Omental fat pad (tissue), 4 donors: ENCODE results near the gene C1orf105. TPM values are rescaled to one million over a fixed set of nuclear protein-coding genes. Genes with fewer than 3 reads are reported as not detected.
A peak's percentile ranks its signal among the peaks of the same experiment; 100 is the strongest.

Experiments
- ATAC-seq: fragments of 150-250 bp; one replicate; pipeline ENCODE4 v1.9.1; 2016; ENCODE audit warnings: mild to moderate bottlenecking, moderate library complexity; ENCODE audit not compliant: low FRiP score
- DNase-seq: peaks from one replicate; pipeline ENCODE4 v3.0.0-alpha.2; 2019; ENCODE audit warnings: low spot score
- CTCF ChIP-seq, 3 donors: fragments of 450-650 bp; IDR thresholded peaks; one replicate each; pipeline ENCODE4 v1.5.1; 2016 to 2017; ENCODE audit warnings: antibody characterized with exemption in 3 of 3, mild to moderate bottlenecking in 3 of 3, moderate library complexity in 2 of 3
- total RNA-seq, 4 donors: library from RNA; depleted of rRNA; stranded (reverse); fragments of >200 nt; gene quantifications; one replicate each; pipeline ENCODE4 v1.1.0, GENCODE V29; 2016

C1orf105 gene
- total RNA-seq, 4 donors from 2014 or later, result not detected

GRCh38 chr1:172449585-172450523 lies 29.4 kb downstream of the C1orf105 start:
- TF ChIP-seq CTCF (IDR thresholded peaks at IDR 0.05), result peak in 2 of 3 donors; percentile 10 to 66
- peak; percentile 43 for ATAC-seq
- no peak for DNase-seq

- ATAC-seq (peak; percentile 31), DNase-seq (no peak)
- no peak for TF ChIP-seq CTCF (IDR thresholded peaks at IDR 0.05)
These were observed 30.0 kb downstream of the C1orf105 start for GRCh38 chr1:172450524-172450885.

- no peak for TF ChIP-seq CTCF (IDR thresholded peaks at IDR 0.05)
- peak; percentile 79 for ATAC-seq
- DNase-seq, result no peak
These were observed 30.5 kb downstream of the C1orf105 start for GRCh38 chr1:172451002-172451443.

- no peak for ATAC-seq
- no peak for TF ChIP-seq CTCF (IDR thresholded peaks at IDR 0.05)
- no peak for DNase-seq
These were observed 32.2 kb downstream of the C1orf105 start for GRCh38 chr1:172452536-172453152.

- DNase-seq (no peak), ATAC-seq (no peak)
- TF ChIP-seq CTCF (IDR thresholded peaks at IDR 0.05), result no peak
These were observed 32.7 kb downstream of the C1orf105 start for GRCh38 chr1:172453153-172453545.

GRCh38 chr1:172453607-172454006 lies 33.1 kb downstream of the C1orf105 start:
- DNase-seq (no peak), ATAC-seq (no peak)
- TF ChIP-seq CTCF (IDR thresholded peaks at IDR 0.05), result no peak
